HG03060 (cell line): ENCODE results near the gene TIAM2.

Experiments used
- ATAC-seq: cut with Tn5 transposase; IDR thresholded peaks from one replicate; pipeline ENCODE4 v1.9.1; 2021; ENCODE audit warnings: low read depth, moderate number of reproducible peaks; ENCODE audit not compliant: unreplicated experiment

Gene TIAM2

DNA sequence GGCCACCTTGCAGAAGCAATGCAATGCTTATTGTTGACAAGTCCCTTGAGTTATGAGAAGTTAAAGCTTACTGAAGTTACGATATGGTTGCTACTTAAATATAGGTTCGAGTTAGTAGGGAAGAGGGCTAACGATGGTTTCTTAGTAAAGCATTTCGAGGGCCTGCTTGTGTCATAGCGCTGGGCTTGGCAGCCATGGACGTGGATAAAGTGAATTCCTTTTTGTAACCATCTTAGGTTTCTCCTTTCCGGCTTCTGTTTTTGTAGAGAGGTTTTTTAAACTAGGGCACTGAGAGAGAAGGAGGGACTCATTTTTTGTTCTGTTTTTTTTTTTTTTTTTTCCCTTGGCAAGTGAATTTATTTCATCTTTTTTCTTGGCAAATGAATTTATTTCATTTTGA is 27.6 kb downstream of the TIAM2 start:
- no peak for ATAC-seq

DNA sequence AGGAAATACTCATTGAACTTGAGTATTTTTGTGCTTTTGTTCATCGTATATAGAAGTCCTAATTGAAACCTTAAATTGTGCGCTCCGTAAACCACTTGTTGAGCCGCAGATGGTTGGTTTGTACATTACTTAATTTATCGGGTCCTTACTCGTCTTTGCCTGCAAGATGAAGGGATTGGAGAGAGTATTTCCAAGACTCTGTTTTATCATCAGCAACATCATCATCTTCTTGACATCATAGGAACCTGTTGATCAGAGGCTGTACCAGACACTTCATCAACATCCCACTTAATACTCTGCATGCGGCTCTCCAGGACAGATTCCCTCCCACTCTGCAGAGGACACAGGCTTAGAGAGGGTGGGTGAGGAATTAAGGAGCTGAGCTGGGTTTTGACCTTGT is 28.6 kb downstream of the TIAM2 start:
- no peak for ATAC-seq

DNA sequence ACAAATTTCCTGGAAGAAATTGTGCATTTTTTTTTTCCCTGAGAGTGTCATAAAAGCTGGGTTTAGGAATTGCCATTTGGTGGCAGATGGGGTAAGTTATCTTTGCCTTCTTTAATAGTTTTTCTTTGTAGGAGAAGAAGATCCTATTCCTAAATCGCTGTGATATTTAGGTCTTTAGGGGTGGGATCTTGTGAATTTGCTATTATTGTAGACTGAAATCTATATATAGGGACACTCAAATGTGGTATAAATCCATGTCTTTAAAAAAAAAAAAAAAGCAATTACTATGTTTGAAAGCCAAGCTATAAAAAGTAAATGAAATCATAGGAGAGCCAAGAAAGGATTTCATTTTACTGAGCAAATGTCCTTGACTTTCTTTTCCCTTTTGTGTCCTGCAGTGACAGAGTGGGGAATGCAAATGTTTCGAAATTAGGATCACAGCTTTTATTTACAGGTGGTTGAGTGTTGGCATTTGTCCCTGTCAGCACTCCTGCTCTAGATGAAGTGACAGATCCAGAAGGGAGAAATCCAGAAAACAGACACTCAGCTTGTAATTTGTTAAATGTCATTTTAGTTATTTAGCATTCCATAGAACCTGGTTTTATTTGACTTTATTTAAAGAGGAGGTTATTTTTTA is 29.4 kb downstream of the TIAM2 start:
- ATAC-seq: no peak

DNA sequence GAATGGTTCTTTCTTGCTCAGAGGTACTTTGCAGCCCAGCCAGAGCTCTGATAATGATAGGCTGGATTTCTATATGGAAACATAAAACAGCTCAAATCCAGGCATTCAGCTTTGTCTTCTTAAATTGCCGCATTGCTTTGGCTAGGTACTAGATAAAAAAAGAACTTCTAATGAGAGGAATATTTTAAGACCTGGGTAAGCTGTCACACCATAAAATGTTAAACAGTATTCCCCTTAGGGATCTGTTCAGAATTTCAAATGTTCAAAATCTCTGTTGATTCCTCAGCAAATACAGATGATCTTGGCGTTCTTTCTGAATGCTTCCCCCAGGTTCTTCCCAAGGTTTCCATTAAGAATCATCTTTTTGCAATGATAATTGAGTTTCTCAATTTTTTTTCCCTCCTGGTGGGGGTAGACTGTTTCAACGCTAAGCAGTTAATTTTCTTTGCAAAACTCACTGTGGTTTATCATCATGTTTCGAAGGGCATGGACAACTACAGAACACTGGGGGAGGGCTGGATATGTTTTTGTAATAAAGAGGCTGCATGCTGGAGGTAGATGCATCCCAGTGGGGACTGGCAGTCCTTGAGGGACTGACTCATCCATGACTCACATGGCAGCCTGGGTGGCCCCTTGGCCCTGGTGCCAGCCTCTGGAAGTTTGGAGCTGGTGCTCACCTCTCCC is 31.0 kb downstream of the TIAM2 start:
- no peak for ATAC-seq

DNA sequence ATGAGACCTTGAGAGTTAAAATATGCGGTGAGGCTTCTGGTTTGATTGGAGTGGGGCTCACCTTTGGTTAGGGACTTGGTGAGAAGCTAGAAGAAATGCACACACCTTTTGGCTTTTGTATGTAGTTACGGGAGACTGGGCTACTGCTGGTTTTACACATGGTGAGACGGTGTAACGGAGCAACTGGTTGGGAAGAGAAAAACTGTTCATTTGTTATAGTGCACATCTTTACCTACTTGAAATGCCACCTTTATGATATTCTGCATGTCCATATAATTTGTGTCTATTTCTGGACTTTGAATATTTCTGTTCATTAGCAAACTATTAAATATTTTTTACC is 31.6 kb downstream of the TIAM2 start:
- ATAC-seq: no peak

DNA sequence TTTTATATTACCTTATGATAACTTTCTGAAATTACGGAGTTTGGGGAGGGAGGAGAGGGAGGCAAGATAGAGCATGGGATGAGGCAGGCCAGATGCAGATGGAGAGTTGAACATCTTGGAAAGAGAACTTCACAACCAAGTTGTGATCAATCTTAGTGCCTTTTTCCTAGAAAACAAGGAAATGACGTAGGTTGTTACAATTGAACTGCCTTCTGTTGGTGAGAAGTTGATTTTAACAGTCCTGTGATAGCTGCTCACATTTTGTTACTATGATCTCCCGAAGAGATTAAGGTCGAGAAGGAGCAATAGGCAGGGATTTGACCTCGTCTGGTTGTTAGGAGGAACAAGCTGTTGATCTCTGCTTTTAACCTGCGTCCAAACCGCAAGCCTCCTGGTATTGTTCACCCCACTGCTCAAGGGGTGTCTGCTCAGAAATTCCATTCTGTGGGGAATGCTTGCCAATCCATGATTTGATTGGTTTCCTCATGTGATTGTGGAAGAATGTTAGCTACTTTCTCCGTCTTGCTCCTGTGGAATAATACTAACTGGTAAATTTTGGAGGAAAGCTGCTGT is 35.1 kb downstream of the TIAM2 start:
- no peak for ATAC-seq

DNA sequence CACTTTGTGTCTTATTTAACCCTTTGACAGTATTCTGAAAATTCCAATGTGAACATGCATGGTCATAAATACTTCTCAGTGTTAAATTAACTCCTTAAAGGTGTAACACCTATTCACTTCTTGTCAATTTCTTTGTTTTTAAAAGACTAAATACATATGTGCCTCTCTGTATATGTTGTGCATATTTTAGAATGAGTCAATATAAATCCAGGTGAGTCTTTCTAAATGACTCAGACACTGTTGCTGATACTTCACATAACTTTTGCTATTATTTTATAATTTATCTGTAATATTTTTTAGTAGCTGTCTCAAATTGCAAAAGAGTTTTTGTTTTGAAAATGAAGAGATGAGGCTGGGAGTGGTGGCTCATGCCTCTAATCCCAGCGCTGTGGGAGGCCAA is 36.0 kb downstream of the TIAM2 start:
- no peak for ATAC-seq

DNA sequence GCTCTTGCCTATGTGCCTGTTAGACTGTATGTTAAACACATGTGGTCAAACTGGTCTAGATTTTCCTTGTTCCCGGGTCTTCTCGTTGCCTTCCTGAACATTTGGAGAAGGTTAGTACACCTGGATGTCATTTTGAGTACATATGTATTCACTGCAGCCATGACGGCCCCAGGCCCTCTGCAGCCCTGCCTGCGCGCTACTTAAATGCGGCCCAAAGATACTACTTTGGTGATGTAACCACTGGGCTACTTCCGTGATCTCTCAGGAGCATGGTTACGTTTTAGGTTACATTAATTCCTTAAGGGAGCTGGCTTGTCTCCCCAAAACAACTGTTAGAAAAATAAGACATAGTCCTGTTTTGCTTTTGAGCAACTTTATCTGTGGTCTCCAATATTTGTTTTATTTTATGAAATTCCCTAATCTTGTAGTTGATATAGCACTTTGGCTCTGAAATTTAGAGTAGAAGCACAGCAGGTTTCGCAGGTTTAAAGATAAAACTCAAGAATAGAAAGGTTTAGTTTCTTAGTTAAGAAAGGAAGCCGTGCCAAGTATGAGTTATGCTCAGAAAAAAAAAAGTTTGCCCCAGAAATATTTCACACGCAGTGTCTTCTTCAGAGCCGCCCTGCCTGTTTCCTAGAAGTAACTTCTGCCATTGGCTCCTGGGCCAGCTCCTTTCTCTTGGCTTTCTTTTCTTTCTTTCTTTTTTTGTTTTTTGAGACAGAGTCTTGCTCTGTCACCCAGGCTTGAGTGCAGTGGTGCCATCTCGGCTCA is 38.1 kb downstream of the TIAM2 start:
- no peak for ATAC-seq

DNA sequence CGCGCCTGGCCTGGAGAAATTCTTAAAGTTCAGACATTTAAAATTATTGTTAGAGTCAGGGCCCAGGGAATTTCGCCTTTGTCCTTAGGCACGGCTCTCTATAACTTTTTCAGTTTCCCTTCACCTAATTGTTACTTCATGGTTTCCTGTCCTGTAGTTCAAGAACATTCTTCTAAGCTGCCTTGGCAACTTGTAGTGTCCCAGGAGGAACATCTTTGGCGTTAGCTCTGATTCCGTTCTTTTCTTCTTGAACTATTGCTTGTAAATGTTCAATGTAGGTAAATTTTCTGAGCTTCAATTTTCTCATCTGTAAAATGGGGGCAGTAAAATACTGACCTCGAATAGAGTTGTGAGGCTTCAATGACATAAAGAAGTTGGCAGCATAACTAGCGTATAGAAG is 41.8 kb downstream of the TIAM2 start:
- no peak for ATAC-seq

DNA sequence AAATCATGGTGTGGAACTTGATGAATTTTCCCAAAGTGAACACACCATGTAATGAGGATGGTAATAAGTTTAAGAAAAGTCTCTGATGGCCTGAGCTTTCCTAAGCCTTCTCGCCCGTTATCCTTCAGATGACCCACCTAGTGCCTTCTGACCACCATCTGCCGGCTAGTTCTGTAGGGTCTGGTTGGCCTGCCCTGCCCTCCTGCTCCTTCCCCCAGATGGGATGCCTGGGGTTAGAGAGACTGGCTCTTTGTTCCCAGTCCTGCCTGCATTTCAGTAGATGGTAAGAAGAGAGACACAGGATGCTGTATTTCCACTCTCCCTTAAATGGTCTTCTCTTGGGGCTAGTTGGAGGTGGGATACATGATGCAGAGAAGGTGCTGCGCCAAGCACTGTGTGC is 43.0 kb downstream of the TIAM2 start:
- no peak for ATAC-seq

DNA sequence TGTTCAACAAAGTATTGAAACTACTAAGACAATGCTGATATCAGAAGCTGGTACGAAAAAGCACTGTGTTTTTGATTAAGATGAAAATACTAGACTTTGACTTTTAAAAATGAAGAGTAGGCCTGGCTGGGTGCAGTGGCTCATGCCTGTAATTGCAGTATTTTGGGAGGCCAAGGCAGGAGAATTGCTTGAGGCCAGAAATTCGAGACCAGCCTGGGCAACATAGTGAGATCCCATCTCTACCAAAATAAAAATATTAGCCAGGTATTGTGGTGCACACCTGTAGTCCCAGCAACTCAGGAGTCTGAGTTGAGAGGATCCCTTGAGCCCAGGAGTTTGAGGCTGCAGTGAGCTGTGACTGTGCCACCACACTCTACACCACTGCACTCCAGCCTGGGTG is 43.4 kb downstream of the TIAM2 start:
- no peak for ATAC-seq

DNA sequence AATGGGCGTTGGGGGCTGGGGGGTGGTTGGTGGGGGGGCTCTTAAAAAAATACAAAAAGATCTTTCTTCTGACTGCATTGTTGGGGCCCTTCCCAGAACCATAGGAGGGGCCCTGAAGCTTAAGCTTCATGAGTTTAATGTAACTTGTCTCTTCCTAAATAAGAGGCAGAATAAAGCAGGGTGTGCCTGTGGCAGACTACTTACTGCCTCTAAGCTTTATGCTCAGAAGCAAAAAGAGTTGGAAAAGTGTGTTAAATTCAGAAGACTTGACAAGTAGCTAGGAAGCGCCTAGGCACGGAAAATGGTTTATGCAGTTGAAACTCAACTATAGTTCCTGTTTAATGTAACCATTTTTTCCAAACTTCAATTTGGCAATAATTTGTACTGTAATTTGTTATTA is 44.5 kb downstream of the TIAM2 start:
- ATAC-seq: no peak

DNA sequence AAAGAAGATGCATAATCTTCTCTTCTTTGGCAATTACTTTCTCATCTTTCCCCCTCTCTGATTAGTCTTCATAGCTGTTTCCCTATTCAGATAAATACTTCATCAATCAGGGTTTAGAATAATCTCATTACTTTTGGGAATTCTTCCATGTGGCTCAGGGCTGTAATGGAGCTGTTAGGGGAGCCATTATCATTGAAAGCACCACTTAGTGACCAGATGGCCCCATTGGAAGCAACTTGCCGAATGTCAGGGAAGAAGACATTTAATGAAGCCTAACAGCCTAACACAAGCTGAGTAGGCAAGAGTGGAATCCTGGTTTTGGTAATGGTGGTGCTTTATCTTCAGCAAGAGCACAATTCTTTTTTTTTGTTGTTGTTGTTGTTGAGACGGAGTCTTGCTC is 45.0 kb downstream of the TIAM2 start:
- no peak for ATAC-seq

DNA sequence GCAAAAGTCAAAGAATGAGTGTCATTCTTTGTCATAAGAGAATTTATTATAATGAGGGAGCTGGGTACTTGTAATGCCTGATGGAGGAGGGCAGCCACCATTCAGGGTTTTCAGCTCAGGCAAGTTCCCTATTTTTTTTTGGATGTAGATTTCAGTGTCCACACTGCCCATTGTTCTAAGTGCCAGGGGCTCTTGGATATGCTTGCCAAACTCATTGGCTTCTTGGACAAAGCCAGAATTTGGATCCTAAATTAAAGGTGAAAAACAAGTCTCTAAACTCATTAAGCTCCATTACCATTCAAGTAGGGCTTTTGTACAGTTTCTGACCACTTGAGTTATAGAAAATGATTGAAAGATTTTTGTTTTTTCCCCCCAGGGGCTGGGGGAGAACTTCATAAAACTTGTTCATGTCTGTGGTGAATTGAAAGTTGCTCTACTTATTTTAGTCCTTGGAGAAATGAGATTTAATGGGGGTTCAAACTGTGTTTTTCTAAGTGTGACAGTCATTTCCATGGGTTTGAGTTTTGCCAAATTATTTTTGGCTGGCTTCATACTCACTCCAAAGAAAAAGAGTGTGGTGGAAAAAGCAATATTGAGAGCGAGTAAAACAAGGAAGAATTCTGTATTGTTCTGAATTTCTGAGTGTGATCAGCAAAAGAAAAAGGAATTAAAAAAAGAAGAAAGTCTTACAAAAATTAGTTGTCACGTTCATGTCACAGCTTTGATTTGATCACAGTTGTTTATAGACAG is 46.0 kb downstream of the TIAM2 start:
- ATAC-seq: no peak

DNA sequence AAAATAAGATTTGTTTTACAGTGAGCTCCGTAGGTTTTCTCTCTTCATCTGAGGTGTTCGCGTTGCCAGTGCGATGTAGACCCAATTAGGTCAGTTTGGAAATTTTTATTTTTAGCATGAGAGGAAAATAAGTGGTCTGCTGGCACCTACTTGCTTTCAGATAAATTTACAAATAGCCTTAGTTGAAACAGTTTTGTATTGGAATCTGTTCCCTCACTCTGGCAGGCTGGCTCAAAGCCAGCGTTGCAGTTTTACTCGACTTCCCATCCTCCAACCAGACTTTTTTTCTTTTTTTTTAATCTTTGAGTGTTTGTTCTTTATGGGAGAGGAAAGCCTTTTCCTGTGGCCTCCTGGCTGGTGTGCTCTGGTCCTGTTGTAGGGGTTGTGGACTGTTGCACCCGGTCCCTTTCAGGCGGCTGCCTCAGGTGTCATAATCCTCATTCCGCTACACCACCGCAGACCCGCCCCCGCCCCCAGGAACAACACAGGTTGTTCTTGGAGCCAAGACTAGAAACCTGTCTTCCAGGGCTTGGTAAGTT is 46.7 kb downstream of the TIAM2 start:
- ATAC-seq: no peak

DNA sequence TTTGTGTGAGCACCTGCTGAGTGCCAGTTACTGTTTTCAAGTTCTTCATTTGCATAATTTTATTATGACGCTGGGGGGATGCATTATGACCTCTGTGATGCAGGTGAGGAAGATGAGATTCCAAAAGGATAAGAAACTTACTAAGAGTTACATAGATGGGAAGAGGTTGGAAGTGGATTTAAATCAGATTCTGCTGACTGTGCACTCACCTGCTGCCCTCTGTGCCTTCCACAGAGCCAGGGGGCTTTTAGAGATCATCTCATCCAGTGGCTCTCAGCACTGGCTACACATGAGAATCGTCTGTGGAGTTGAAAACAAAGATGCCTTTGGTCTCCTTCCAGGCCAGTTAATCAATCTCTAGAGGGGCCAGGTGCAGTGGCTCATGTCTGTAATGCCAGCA is 47.9 kb downstream of the TIAM2 start:
- no peak for ATAC-seq

DNA sequence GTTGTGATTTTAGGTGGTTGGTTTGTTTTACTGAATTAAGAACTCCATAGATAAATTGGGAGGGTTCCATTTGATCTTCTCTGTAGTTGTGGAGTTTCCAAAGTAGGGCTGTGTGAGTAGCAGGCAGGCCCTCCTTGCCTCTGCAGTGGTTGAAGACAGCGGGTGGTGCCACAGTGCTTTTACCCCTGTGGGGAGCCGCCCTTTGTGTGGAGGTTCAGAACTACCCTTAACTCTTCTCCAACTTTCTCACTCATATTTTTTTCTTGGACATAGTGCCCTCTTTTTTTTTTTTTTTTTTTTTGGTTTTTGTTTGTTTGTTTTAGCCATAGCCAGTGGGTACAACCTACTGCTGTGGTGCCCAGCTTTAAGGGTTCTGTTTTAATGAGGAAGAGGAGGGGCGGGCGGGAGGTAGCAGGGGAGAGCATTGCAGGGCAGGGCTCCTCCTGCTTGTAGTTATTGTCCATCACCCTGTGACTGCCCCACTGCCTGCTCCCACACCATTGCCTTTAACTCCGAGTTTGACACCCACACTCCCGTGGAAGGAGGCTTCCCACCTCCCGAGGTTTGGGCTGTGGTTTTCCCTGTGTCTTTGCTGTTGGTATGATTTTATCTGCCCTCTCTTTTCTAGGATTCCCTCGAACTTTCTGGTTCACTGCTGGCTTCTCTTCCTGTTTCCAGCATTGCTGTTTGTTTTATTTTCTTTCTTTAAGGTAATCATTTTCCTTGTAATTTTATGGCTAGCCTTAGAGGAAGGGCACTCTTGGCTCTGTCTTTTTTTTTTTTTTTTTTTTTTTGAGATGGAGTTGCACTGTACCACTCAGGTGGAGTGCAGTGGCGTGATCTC is 50.7 kb downstream of the TIAM2 start:
- ATAC-seq: no peak

DNA sequence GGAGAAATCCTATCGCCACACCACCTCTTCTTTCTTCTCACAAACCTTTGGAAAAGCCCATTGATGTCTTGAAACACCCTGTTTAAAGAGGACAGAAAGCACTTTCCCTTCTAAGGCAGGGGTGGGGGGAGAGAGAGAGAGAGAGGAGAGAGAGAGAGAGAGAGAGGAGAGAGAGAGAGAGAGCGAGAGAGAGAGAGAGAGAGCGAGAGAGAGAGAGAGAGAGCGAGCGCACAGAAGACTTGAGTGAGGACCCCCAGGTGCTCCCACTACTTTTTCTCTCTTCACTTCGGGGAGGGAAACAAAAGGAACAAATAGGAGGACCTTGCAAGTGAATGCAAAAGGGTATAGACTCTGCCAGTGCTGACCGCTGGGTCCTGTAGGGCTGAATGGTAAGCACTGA is 52.4 kb downstream of the TIAM2 start:
- ATAC-seq: no peak

DNA sequence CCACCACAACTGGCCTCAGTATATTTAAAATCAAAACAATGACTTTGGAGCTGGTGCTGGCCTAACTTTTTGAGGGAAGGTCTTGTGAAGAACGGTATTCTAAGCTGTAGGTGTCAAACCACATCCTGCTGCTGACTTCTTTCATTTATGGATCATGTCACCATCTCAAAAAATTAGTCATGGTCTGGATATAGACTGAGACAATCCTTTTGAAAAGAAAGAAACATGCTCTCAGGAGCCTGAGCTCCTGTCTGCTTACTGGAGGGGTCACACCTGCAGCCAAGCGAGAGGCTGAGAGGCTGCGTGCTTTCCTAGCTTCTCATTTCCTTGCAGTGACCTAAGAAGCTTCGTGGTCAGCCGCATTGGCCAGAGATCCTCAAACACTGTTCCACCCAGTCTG is 55.2 kb downstream of the TIAM2 start:
- ATAC-seq: peak; percentile 82
